DOHH2 (cell line): ENCODE data around the gene FBN1.

Source experiments
- CTCF ChIP-seq: fragments of 200-600 bp; sonication (generic); IDR thresholded peaks from one replicate; pipeline ENCODE4 v1.5.1; 2014; ENCODE audit warnings: antibody characterized with exemption, mild to moderate bottlenecking, low read depth, low read length; ENCODE audit not compliant: poor library complexity, severe bottlenecking
- EZH2phosphoT487 ChIP-seq: fragments of 200-600 bp; sonication (generic); IDR thresholded peaks from 2 replicates; pipeline ENCODE4 v1.6.1; 2017; ENCODE audit warnings: borderline replicate concordance, mild to moderate bottlenecking, antibody characterized with exemption, low read length, moderate library complexity, mixed read lengths

DNA sequence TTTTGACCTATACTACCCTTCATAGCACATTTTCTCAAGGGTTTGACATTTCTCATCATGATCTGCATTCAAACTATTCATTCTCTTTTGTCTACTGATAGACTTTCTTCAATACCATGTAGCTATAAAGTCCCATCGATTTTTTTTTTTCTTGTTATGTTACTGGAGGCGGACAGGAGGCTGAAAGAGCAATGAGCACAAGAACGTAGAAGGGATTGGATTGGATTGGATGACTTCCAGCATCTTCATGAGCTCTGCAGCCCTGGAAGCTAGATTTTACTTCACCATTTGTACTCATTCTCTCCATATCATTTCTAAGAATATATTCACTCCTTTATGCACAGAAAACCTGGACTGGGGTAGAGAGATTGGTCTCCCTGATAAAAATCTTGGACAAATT, 271.0 kb downstream of the FBN1 start:
- no peak for TF ChIP-seq CTCF
- no peak for TF ChIP-seq EZH2phosphoT487
